ENCODE results near the gene GREM1. TPM values are rescaled to one million over a fixed set of nuclear protein-coding genes. Genes with fewer than 3 reads are reported as not detected.

GREM1 gene
- total RNA-seq, 1 experiment from 2014 or later = not detected

GRCh38 chr15:32735989-32736700, 18.3 kb downstream of the GREM1 start:
- POLR2A ChIA-PET = no interaction called here
- no peak for DNase-seq (ENCODE audit: unreplicated experiment)
- no peaks in the 10 kb centered on the region for H3K27me3 Mint-ChIP-seq (ENCODE audit: insufficient read depth, unreplicated experiment)
- H3K27ac Mint-ChIP-seq (ENCODE audit: low read depth, unreplicated experiment) = no peak overlapping the region
- H3K4me3 Mint-ChIP-seq (ENCODE audit: unreplicated experiment) = no peak overlapping the region
- H3K9me3 Mint-ChIP-seq (ENCODE audit: unreplicated experiment) = peaks cover 9% of the 10 kb centered on the region
- no TSS peak for BruUV-seq (replicated peaks)
- CTCF ChIA-PET = interaction anchor here (1.2 to 1.7 kb wide), 3 partner anchors 8 to 109 kb away, joined by 4 to 7 read pairs (median 4); no protein-coding TSS in a partner anchor
- intact Hi-C loops (cut with micrococcal nuclease) = no loop called here
- TF ChIP-seq, protein P1, sequence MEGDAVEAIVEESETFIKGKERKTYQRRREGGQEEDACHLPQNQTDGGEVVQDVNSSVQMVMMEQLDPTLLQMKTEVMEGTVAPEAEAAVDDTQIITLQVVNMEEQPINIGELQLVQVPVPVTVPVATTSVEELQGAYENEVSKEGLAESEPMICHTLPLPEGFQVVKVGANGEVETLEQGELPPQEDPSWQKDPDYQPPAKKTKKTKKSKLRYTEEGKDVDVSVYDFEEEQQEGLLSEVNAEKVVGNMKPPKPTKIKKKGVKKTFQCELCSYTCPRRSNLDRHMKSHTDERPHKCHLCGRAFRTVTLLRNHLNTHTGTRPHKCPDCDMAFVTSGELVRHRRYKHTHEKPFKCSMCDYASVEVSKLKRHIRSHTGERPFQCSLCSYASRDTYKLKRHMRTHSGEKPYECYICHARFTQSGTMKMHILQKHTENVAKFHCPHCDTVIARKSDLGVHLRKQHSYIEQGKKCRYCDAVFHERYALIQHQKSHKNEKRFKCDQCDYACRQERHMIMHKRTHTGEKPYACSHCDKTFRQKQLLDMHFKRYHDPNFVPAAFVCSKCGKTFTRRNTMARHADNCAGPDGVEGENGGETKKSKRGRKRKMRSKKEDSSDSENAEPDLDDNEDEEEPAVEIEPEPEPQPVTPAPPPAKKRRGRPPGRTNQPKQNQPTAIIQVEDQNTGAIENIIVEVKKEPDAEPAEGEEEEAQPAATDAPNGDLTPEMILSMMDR (IDR thresholded peaks at IDR 0.05; ENCODE audit: unreplicated experiment) = no peak
- H3K4me1 Mint-ChIP-seq (ENCODE audit: insufficient read depth, unreplicated experiment) = peaks cover under 1% of the 10 kb centered on the region
- no peaks in the 10 kb centered on the region for H3K36me3 Mint-ChIP-seq (ENCODE audit: insufficient read depth, unreplicated experiment)

DNA sequence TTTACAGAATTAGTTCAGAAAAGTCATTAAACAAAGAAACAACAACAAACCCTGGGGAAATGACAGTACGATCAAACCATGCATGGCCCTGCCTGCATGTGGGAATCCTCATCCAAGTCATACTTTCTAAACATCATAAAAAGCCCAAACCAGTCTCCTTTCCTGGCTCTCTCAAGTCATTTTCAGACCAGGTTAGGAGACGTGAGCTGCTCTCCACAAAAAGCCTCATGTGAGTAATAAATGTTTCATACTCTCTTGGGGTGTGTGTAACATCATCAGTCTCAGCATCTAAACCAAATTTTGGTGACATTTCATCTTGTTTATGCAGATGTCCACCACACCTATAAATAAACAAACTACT, 18.9 kb downstream of the GREM1 start:
- Mint-ChIP-seq H3K27me3 (ENCODE audit: insufficient read depth, unreplicated experiment) (no peaks in the 10 kb centered on the region), H3K27ac (ENCODE audit: low read depth, unreplicated experiment) (no peak overlapping the region), H3K4me3 (ENCODE audit: unreplicated experiment) (no peak overlapping the region), H3K4me1 (ENCODE audit: insufficient read depth, unreplicated experiment) (no peaks in the 10 kb centered on the region), H3K36me3 (ENCODE audit: insufficient read depth, unreplicated experiment) (no peaks in the 10 kb centered on the region), H3K9me3 (ENCODE audit: unreplicated experiment) (peaks cover 9% of the 10 kb centered on the region)
- ChIA-PET POLR2A (no interaction called here), CTCF (interaction anchor here (0.6 to 1.7 kb wide), 4 partner anchors 8 to 257 kb away, joined by 3 to 7 read pairs (median 4); no protein-coding TSS in a partner anchor)
- TF ChIP-seq, protein P1 (IDR thresholded peaks at IDR 0.05; ENCODE audit: unreplicated experiment) = no peak
- intact Hi-C loops (cut with micrococcal nuclease) = no loop called here
- BruUV-seq (replicated peaks) = no TSS peak
- DNase-seq (ENCODE audit: unreplicated experiment) = no peak

DNA sequence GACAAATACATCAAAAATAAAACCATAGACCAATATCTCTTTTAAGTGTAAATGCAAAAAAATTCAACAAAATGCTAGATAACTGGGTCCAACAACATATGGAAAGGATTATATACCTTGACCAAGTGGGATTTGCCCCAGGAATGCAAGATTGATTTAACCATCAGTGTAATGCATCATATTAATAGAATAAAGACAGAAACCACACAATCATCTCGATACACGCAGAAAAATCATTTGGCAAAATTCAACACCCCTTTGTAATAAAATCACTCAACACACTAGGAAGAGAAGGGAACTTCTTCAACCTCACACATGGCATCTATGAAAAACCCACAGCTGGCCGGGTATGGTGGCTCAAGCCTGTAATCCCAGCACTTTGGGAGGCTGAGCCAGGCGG, 19.5 kb downstream of the GREM1 start:
- Mint-ChIP-seq H3K4me3 (ENCODE audit: unreplicated experiment) (no peak overlapping the region), H3K36me3 (ENCODE audit: insufficient read depth, unreplicated experiment) (no peaks in the 10 kb centered on the region)
- CTCF ChIA-PET = interaction anchor here (0.6 to 1.7 kb wide), 2 partner anchors 18 to 257 kb away, joined by 3 to 7 read pairs; no protein-coding TSS in a partner anchor

GRCh38 chr15:32738666-32739065, 20.9 kb downstream of the GREM1 start:
- no peaks in the 10 kb centered on the region for H3K27me3 Mint-ChIP-seq (ENCODE audit: insufficient read depth, unreplicated experiment)
- TF ChIP-seq, protein P1 (IDR thresholded peaks at IDR 0.05; ENCODE audit: unreplicated experiment) = no peak
- no peak overlapping the region for H3K27ac Mint-ChIP-seq (ENCODE audit: low read depth, unreplicated experiment)
- DNase-seq (ENCODE audit: unreplicated experiment) = no peak
- no TSS peak for BruUV-seq (replicated peaks)
- H3K9me3 Mint-ChIP-seq (ENCODE audit: unreplicated experiment) = peaks cover 9% of the 10 kb centered on the region
- ChIA-PET CTCF (no interaction called here), POLR2A (interaction anchor here (0.7 kb wide), 2 partner anchors 45 to 74 kb away, joined by 3 read pairs; no protein-coding TSS in a partner anchor)
- H3K36me3 Mint-ChIP-seq (ENCODE audit: insufficient read depth, unreplicated experiment) = no peaks in the 10 kb centered on the region
- intact Hi-C loops (cut with micrococcal nuclease) = no loop called here
- H3K4me1 Mint-ChIP-seq (ENCODE audit: insufficient read depth, unreplicated experiment) = peaks cover 5% of the 10 kb centered on the region
- H3K4me3 Mint-ChIP-seq (ENCODE audit: unreplicated experiment) = no peak overlapping the region

More for the DNA sequence above, 19.5 kb downstream of the GREM1 start:
- POLR2A ChIA-PET = no interaction called here
- TF ChIP-seq, protein P1 (IDR thresholded peaks at IDR 0.05; ENCODE audit: unreplicated experiment) = no peak
- no peak overlapping the region for H3K27ac Mint-ChIP-seq (ENCODE audit: low read depth, unreplicated experiment)
- no TSS peak for BruUV-seq (replicated peaks)
- no peaks in the 10 kb centered on the region for H3K4me1 Mint-ChIP-seq (ENCODE audit: insufficient read depth, unreplicated experiment)
- DNase-seq (ENCODE audit: unreplicated experiment) = no peak
- intact Hi-C loops (cut with micrococcal nuclease) = no loop called here
- no peaks in the 10 kb centered on the region for H3K27me3 Mint-ChIP-seq (ENCODE audit: insufficient read depth, unreplicated experiment)
- peaks cover 9% of the 10 kb centered on the region for H3K9me3 Mint-ChIP-seq (ENCODE audit: unreplicated experiment)
